Mesenchymal stem cell (in vitro differentiated cells and primary cell): ENCODE data around the gene CORO2B.

ENCODE experiments used
- DNase-seq: peaks from one replicate; pipeline ENCODE4 v3.0.0-alpha.2; 2013
- H2AFZ ChIP-seq: one replicate; pipeline ENCODE4 v1.6.1; 2013; ENCODE audit warnings: low read depth, mild to moderate bottlenecking, control low read depth, inconsistent platforms, low read length, moderate library complexity
- H2AK5ac ChIP-seq: 2 replicates; pipeline ENCODE4 v1.6.1; 2013; ENCODE audit warnings: low read length, moderate library complexity, mild to moderate bottlenecking, inconsistent platforms; ENCODE audit not compliant: severe bottlenecking
- H2BK120ac ChIP-seq: one replicate; pipeline ENCODE4 v1.6.1; 2013; ENCODE audit warnings: low read depth, mild to moderate bottlenecking, inconsistent platforms, low read length, moderate library complexity
- H2BK12ac ChIP-seq, 2 experiments: one replicate each; pipeline ENCODE4 v1.6.1; 2013; ENCODE audit warnings: inconsistent platforms in 2 of 2, low read length in 2 of 2, mild to moderate bottlenecking in 2 of 2, moderate library complexity in 2 of 2, control low read depth in 1 of 2
- H2BK15ac ChIP-seq: one replicate; pipeline ENCODE4 v1.6.1; 2013; ENCODE audit warnings: mild to moderate bottlenecking, low read depth, inconsistent platforms; ENCODE audit not compliant: poor library complexity, severe bottlenecking
- H2BK5ac ChIP-seq: 2 replicates; pipeline ENCODE4 v1.6.1; 2013; ENCODE audit warnings: low read depth, mild to moderate bottlenecking, low read length, control low read depth, inconsistent platforms; ENCODE audit not compliant: poor library complexity, severe bottlenecking
- H3K14ac ChIP-seq, 2 experiments: one replicate each; pipeline ENCODE4 v1.6.1; 2013; ENCODE audit warnings: inconsistent platforms in 2 of 2, low read length in 2 of 2, control low read depth in 1 of 2, mild to moderate bottlenecking in 1 of 2, moderate library complexity in 1 of 2
- H3K18ac ChIP-seq, 2 experiments: one replicate each; pipeline ENCODE4 v1.6.1; 2013; ENCODE audit warnings: inconsistent platforms in 2 of 2, low read length in 2 of 2, control low read depth in 1 of 2, low read depth in 1 of 2, mild to moderate bottlenecking in 1 of 2
- H3K23ac ChIP-seq, 2 experiments: one replicate each; pipeline ENCODE4 v1.6.1; 2013; ENCODE audit warnings: inconsistent platforms in 2 of 2, low read length in 2 of 2, mild to moderate bottlenecking in 2 of 2, moderate library complexity in 2 of 2, control low read depth in 1 of 2
- H3K27ac ChIP-seq: 2 replicates; pipeline ENCODE4 v1.5.1; 2013; ENCODE audit warnings: mild to moderate bottlenecking, moderate library complexity, low read length, control low read depth, inconsistent platforms; ENCODE audit not compliant: poor library complexity, severe bottlenecking
- H3K27me3 ChIP-seq, 2 experiments: 2 replicates each; pipeline versions ENCODE4 v1.6.1 to v1.7.0; 2013; ENCODE audit warnings: low read length in 2 of 2, mild to moderate bottlenecking in 2 of 2, moderate library complexity in 2 of 2, control low read depth in 1 of 2, inconsistent platforms in 1 of 2; ENCODE audit not compliant: control insufficient read depth in 1 of 2, insufficient read depth in 1 of 2
- H3K36me3 ChIP-seq, 2 experiments: 2 replicates each; pipeline versions ENCODE4 v1.6.1 to v1.7.0; 2013; ENCODE audit warnings: low read length in 2 of 2, control low read depth in 1 of 2, inconsistent platforms in 1 of 2, low read depth in 1 of 2, mild to moderate bottlenecking in 1 of 2; ENCODE audit not compliant: insufficient read depth in 2 of 2, control insufficient read depth in 1 of 2
- H3K4ac ChIP-seq, 2 experiments: one replicate each; pipeline ENCODE4 v1.6.1; 2013; ENCODE audit warnings: inconsistent platforms in 2 of 2, low read length in 2 of 2, mild to moderate bottlenecking in 2 of 2, moderate library complexity in 2 of 2, control low read depth in 1 of 2, low read depth in 1 of 2
- H3K4me1 ChIP-seq: 2 replicates; pipeline ENCODE4 v1.6.1; 2013; ENCODE audit warnings: low read depth, low read length, control low read depth; ENCODE audit not compliant: control insufficient read depth, insufficient read depth
- H3K4me2 ChIP-seq: 2 replicates; pipeline ENCODE4 v1.6.1; 2013; ENCODE audit warnings: low read length, mild to moderate bottlenecking, inconsistent platforms; ENCODE audit not compliant: poor library complexity, severe bottlenecking
- H3K4me3 ChIP-seq, 2 experiments: 2 replicates each; pipeline versions ENCODE4 v1.5.1 to v1.7.0; 2013; ENCODE audit warnings: low read length in 2 of 2, mild to moderate bottlenecking in 2 of 2, control low read depth in 1 of 2, low read depth in 1 of 2; ENCODE audit not compliant: insufficient read depth in 1 of 2
- H3K79me1 ChIP-seq: replicated peaks from 2 replicates; pipeline ENCODE4 v1.6.1; 2013; ENCODE audit warnings: mild to moderate bottlenecking, control low read depth, low read length, inconsistent platforms; ENCODE audit not compliant: poor library complexity, severe bottlenecking
- H3K9ac ChIP-seq: 2 replicates; pipeline ENCODE4 v1.7.0; 2013; ENCODE audit warnings: mild to moderate bottlenecking, low read length, moderate library complexity
- H3K9me3 ChIP-seq: 2 replicates; pipeline ENCODE4 v1.7.0; 2013; ENCODE audit warnings: mild to moderate bottlenecking, low read length; ENCODE audit not compliant: control insufficient read depth
- H4K8ac ChIP-seq: one replicate; pipeline ENCODE4 v1.6.1; 2013; ENCODE audit warnings: inconsistent platforms, mild to moderate bottlenecking, low read length, moderate library complexity
- H4K91ac ChIP-seq: one replicate; pipeline ENCODE4 v1.6.1; 2013; ENCODE audit warnings: mild to moderate bottlenecking, low read length, inconsistent platforms
- WGBS: methylation state at CpG from one replicate; pipeline ENCODE4 v1.1.7; 2013; ENCODE audit warnings: mixed read lengths; 5-methylcytosine and 5-hydroxymethylcytosine counted together

The CORO2B gene

DNA sequence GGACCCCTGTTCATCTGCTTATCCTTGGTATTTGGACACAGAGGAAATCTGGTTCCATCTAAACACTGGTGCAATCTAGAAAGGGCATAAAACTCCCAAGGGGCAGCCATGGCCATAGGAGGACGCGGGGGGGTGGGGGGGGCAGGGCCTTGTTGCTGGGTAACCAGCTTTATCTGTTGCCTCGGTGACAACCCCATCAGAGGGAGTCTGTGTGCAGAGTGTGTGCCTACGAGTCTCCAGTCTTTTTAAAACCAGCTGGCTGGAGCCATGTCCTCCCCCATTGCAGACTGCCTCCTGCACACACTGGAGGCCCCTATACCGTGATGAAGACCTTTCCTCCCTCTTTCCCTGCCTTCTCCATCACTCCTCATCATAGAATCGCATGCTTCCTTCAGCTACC, 26.4 kb upstream of the CORO2B start:
- peak overlapping the region; percentile 37 to 38 for H2BK12ac ChIP-seq
- 76% methylated on average over 6 of the region's 6 CpGs for WGBS
- H3K27me3 ChIP-seq: peaks cover 0 to 9% of the 10 kb centered on the region in 2 experiments
- H4K91ac ChIP-seq: no peak overlapping the region
- H2AFZ ChIP-seq: no peak overlapping the region
- H3K4me2 ChIP-seq: no peak overlapping the region
- H2BK15ac ChIP-seq: no peak overlapping the region
- no peak overlapping the region for H3K23ac ChIP-seq
- no peaks in the 10 kb centered on the region for H3K9me3 ChIP-seq
- H2BK120ac ChIP-seq: no peak overlapping the region
- H3K18ac ChIP-seq: peak overlapping the region; percentile 11 to 38
- peaks cover 22% of the 10 kb centered on the region for H3K4me1 ChIP-seq
- peak overlapping the region in 1 of 2 experiments; percentile 18 for H3K14ac ChIP-seq
- H3K79me1 ChIP-seq: no peaks in the 10 kb centered on the region
- H3K4me3 ChIP-seq: no peak overlapping the region
- no peak overlapping the region for H3K4ac ChIP-seq
- no peak overlapping the region for H3K9ac ChIP-seq
- DNase-seq: no peak
- H3K27ac ChIP-seq: peak overlapping the region; percentile 37
- H2AK5ac ChIP-seq: peak overlapping the region; percentile 69
- H2BK5ac ChIP-seq: no peak overlapping the region
- H4K8ac ChIP-seq: no peak overlapping the region
- no peaks in the 10 kb centered on the region for H3K36me3 ChIP-seq

DNA sequence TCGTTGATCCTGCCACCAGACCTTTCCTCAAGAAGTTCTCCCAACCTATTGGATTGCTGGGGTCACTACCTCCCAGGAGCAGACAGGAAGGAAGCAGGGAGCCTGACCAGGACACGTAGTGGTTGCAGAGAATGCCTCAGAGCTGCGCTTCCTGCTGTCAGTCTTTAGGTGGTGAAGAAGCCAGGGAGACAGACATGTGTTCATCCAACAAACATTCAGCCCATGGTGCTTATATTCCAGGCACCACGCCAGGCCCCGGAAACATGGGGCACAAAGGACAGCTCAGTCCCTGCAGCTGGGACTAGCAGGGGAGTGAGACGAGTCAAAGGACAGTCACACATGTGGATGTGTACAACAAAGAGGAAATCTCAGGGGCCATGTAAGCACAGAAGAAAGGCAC, 26.0 kb upstream of the CORO2B start:
- 40% methylated on average over 6 of the region's 6 CpGs for WGBS
- H3K4me3 ChIP-seq: no peak overlapping the region
- H3K18ac ChIP-seq: peak overlapping the region in 1 of 2 experiments; percentile 18
- H3K27me3 ChIP-seq: peaks cover 0 to 9% of the 10 kb centered on the region in 2 experiments
- no peaks in the 10 kb centered on the region for H3K36me3 ChIP-seq
- DNase-seq: peak; percentile 45
- no peak overlapping the region for H3K9ac ChIP-seq
- peak overlapping the region; percentile 46 for H2AK5ac ChIP-seq
- no peak overlapping the region for H2BK5ac ChIP-seq
- no peak overlapping the region for H2BK15ac ChIP-seq
- H3K4me2 ChIP-seq: no peak overlapping the region
- H3K4ac ChIP-seq: no peak overlapping the region
- no peak overlapping the region for H3K14ac ChIP-seq
- H2BK12ac ChIP-seq: peak overlapping the region; percentile 37 to 38
- H4K8ac ChIP-seq: peak overlapping the region; percentile 31
- H3K27ac ChIP-seq: peak overlapping the region; percentile 44
- H3K9me3 ChIP-seq: no peaks in the 10 kb centered on the region
- H2AFZ ChIP-seq: no peak overlapping the region
- peak overlapping the region; percentile 73 for H4K91ac ChIP-seq
- no peak overlapping the region for H2BK120ac ChIP-seq
- H3K79me1 ChIP-seq: no peaks in the 10 kb centered on the region
- H3K4me1 ChIP-seq: peaks cover 25% of the 10 kb centered on the region
- no peak overlapping the region for H3K23ac ChIP-seq

GRCh38 chr15:68553314-68553993, 25.3 kb upstream of the CORO2B start:
- Histone ChIP-seq H3K27me3 (peaks cover 0 to 9% of the 10 kb centered on the region in 2 experiments), H3K18ac (no peak overlapping the region), H3K4me3 (no peak overlapping the region), H3K4me1 (peaks cover 32% of the 10 kb centered on the region), H4K8ac (peak overlapping the region; percentile 45), H4K91ac (no peak overlapping the region), H3K4me2 (no peak overlapping the region), H3K23ac (no peak overlapping the region), H3K9ac (no peak overlapping the region), H2AK5ac (peak overlapping the region; percentile 31), H2BK12ac (peak overlapping the region in 1 of 2 experiments; percentile 43), H3K79me1 (no peaks in the 10 kb centered on the region), H2BK5ac (peak overlapping the region; percentile 15), H3K36me3 (no peaks in the 10 kb centered on the region), H3K4ac (no peak overlapping the region), H2BK120ac (no peak overlapping the region), H3K14ac (no peak overlapping the region), H3K27ac (no peak overlapping the region), H2BK15ac (peak overlapping the region; percentile 44), H2AFZ (no peak overlapping the region), H3K9me3 (no peaks in the 10 kb centered on the region)
- DNase-seq: no peak
- 69% methylated on average over 6 of the region's 8 CpGs for WGBS

- no peak overlapping the region for H3K4me3 ChIP-seq
- H3K18ac ChIP-seq: no peak overlapping the region
- no peak overlapping the region for H4K8ac ChIP-seq
- H3K27ac ChIP-seq: no peak overlapping the region
- no peaks in the 10 kb centered on the region for H3K9me3 ChIP-seq
- no peaks in the 10 kb centered on the region for H3K36me3 ChIP-seq
- H2BK15ac ChIP-seq: no peak overlapping the region
- no peak overlapping the region for H3K9ac ChIP-seq
- H3K79me1 ChIP-seq: no peaks in the 10 kb centered on the region
- H2BK5ac ChIP-seq: no peak overlapping the region
- DNase-seq: peak; percentile 65
- no peak overlapping the region for H3K4ac ChIP-seq
- peak overlapping the region; percentile 31 for H2AK5ac ChIP-seq
- H3K4me1 ChIP-seq: peaks cover 37% of the 10 kb centered on the region
- no peak overlapping the region for H3K23ac ChIP-seq
- H2AFZ ChIP-seq: no peak overlapping the region
- no peak overlapping the region for H3K14ac ChIP-seq
- 38% methylated on average over 10 of the region's 10 CpGs for WGBS
- H2BK120ac ChIP-seq: no peak overlapping the region
- H3K27me3 ChIP-seq: peaks cover 0 to 9% of the 10 kb centered on the region in 2 experiments
- peak overlapping the region in 1 of 2 experiments; percentile 15 for H2BK12ac ChIP-seq
- H3K4me2 ChIP-seq: no peak overlapping the region
- H4K91ac ChIP-seq: no peak overlapping the region
These were observed 24.6 kb upstream of the CORO2B start for GRCh38 chr15:68553994-68554720.
